Loucy (cell line): ENCODE data around the gene OSBPL8.

Experiments used
- H2AFZ ChIP-seq: fragments of 200-600 bp; sonication (generic); 2 replicates; pipeline ENCODE4 v1.6.0; 2016; ENCODE audit warnings: antibody characterized with exemption, mild to moderate bottlenecking, low read length, moderate library complexity
- H3F3A ChIP-seq: fragments of 200-600 bp; 2 replicates; pipeline ENCODE4 v1.6.0; 2016; ENCODE audit warnings: antibody characterized with exemption, low read depth, mild to moderate bottlenecking
- H3K27me3 ChIP-seq: fragments of 200-600 bp; sonication (generic); 2 replicates; pipeline ENCODE4 v1.6.1; 2014; ENCODE audit warnings: low read length, mild to moderate bottlenecking; ENCODE audit not compliant: insufficient read depth, poor library complexity, severe bottlenecking
- H3K36me3 ChIP-seq: fragments of 200-600 bp; sonication (generic); 2 replicates; pipeline ENCODE4 v1.6.1; 2016; ENCODE audit warnings: low read length; ENCODE audit not compliant: insufficient read depth
- H3K4me1 ChIP-seq: fragments of 200-600 bp; sonication (generic); 2 replicates; pipeline ENCODE4 v1.5.1; 2014; ENCODE audit warnings: low read length, mild to moderate bottlenecking; ENCODE audit not compliant: insufficient read depth, poor library complexity, severe bottlenecking
- H3K4me2 ChIP-seq: fragments of 200-600 bp; sonication (generic); 2 replicates; pipeline ENCODE4 v1.6.0; 2014; ENCODE audit warnings: antibody characterized with exemption, low read length, low read depth, mild to moderate bottlenecking; ENCODE audit not compliant: poor library complexity, severe bottlenecking
- H3K4me3 ChIP-seq: fragments of 200-600 bp; sonication (generic); 2 replicates; pipeline ENCODE4 v1.5.1; 2014; ENCODE audit warnings: low read length, mild to moderate bottlenecking, mixed read lengths; ENCODE audit not compliant: poor library complexity, severe bottlenecking
- H3K79me2 ChIP-seq: fragments of 200-600 bp; sonication (generic); 2 replicates; pipeline ENCODE4 v1.6.1; 2014; ENCODE audit warnings: low read length; ENCODE audit not compliant: insufficient read depth
- H3K9ac ChIP-seq: fragments of 200-600 bp; sonication (generic); 2 replicates; pipeline ENCODE4 v1.6.0; 2014; ENCODE audit warnings: mild to moderate bottlenecking, low read depth, low read length, moderate library complexity; ENCODE audit not compliant: poor library complexity, severe bottlenecking
- H3K9me2 ChIP-seq: fragments of 200-600 bp; sonication (generic); replicated peaks from 2 replicates; pipeline ENCODE4 v1.6.1; 2016; ENCODE audit warnings: low read depth, low read length, mixed read lengths
- H3K9me3 ChIP-seq: fragments of 200-600 bp; sonication (generic); 2 replicates; pipeline ENCODE4 v1.6.1; 2014; ENCODE audit warnings: mild to moderate bottlenecking, antibody characterized with exemption, low read length, low read depth; ENCODE audit not compliant: insufficient read depth
- H4K20me1 ChIP-seq: fragments of 200-600 bp; sonication (generic); 2 replicates; pipeline ENCODE4 v1.6.0; 2014; ENCODE audit warnings: antibody characterized with exemption, low read length, mild to moderate bottlenecking; ENCODE audit not compliant: insufficient read depth, poor library complexity, severe bottlenecking
- CTCF ChIP-seq: fragments of 200-600 bp; sonication (generic); conservative IDR thresholded peaks from 2 replicates; pipeline ENCODE4 v1.5.1; 2014; ENCODE audit warnings: mild to moderate bottlenecking, antibody characterized with exemption, low read length
- EZH2phosphoT487 ChIP-seq: fragments of 200-600 bp; IDR thresholded peaks from 2 replicates; pipeline ENCODE4 v1.6.1; 2018; ENCODE audit warnings: antibody characterized with exemption, mild to moderate bottlenecking, moderate library complexity, borderline replicate concordance

The OSBPL8 gene

GRCh38 chr12:76340680-76341435, 218.7 kb downstream of the OSBPL8 start:
- no peak overlapping the region for H2AFZ ChIP-seq
- H3K27me3 ChIP-seq, result no peaks in the 10 kb centered on the region
- H3F3A ChIP-seq, result no peaks in the 10 kb centered on the region
- no peaks in the 10 kb centered on the region for H3K9me2 ChIP-seq
- TF ChIP-seq EZH2phosphoT487, result no peak
- TF ChIP-seq CTCF, result no peak
- H3K4me1 ChIP-seq, result no peaks in the 10 kb centered on the region
- no peak overlapping the region for H3K9ac ChIP-seq
- no peaks in the 10 kb centered on the region for H3K36me3 ChIP-seq
- H3K9me3 ChIP-seq, result no peaks in the 10 kb centered on the region
- no peak overlapping the region for H3K4me2 ChIP-seq
- no peaks in the 10 kb centered on the region for H4K20me1 ChIP-seq
- H3K79me2 ChIP-seq, result no peaks in the 10 kb centered on the region
- no peak overlapping the region for H3K4me3 ChIP-seq

DNA sequence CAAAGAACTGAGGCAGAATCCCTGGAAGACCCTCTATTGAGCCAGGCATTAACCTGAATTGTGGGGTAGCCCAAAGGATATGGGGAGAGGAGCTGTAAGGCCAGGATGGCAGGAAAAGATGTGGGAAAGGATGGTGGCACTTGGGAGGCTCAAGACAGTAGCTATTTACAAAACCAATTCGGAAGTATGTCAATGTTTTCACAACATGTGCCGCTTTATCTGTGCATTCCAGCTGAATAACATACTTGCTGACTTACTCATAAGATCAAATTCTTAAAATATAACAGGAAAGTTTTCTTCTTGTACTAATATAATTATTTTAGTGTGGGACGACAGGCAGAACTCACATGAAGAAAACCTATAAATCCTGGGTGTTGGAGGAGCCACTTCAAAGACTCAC, 222.0 kb downstream of the OSBPL8 start:
- H3K4me2 ChIP-seq, result no peak overlapping the region
- no peaks in the 10 kb centered on the region for H3K4me1 ChIP-seq
- no peaks in the 10 kb centered on the region for H3K9me3 ChIP-seq
- no peaks in the 10 kb centered on the region for H3K79me2 ChIP-seq
- H3K9ac ChIP-seq, result no peak overlapping the region
- no peak for TF ChIP-seq EZH2phosphoT487
- TF ChIP-seq CTCF, result no peak
- H3K27me3 ChIP-seq, result no peaks in the 10 kb centered on the region
- no peaks in the 10 kb centered on the region for H3F3A ChIP-seq
- no peaks in the 10 kb centered on the region for H3K36me3 ChIP-seq
- H3K9me2 ChIP-seq, result no peaks in the 10 kb centered on the region
- no peak overlapping the region for H2AFZ ChIP-seq
- H3K4me3 ChIP-seq, result no peak overlapping the region
- no peaks in the 10 kb centered on the region for H4K20me1 ChIP-seq

- H3K36me3 ChIP-seq, result no peaks in the 10 kb centered on the region
- no peak overlapping the region for H3K9ac ChIP-seq
- no peaks in the 10 kb centered on the region for H3K4me1 ChIP-seq
- no peak overlapping the region for H3K4me2 ChIP-seq
- H3K27me3 ChIP-seq, result no peaks in the 10 kb centered on the region
- no peak for TF ChIP-seq CTCF
- no peak for TF ChIP-seq EZH2phosphoT487
- no peaks in the 10 kb centered on the region for H3F3A ChIP-seq
- no peak overlapping the region for H3K4me3 ChIP-seq
- no peaks in the 10 kb centered on the region for H3K9me3 ChIP-seq
- H3K9me2 ChIP-seq, result no peaks in the 10 kb centered on the region
- H4K20me1 ChIP-seq, result no peaks in the 10 kb centered on the region
- H2AFZ ChIP-seq, result no peak overlapping the region
- H3K79me2 ChIP-seq, result no peaks in the 10 kb centered on the region
Observed at GRCh38 chr12:76332606-76333005, 227.0 kb downstream of the OSBPL8 start.
